ENCODE results near the gene GALNT17.

GALNT17 gene

GRCh38 chr7:71541707-71542353 lies 409.9 kb downstream of the GALNT17 start:
- TF ChIP-seq EP300 (IDR thresholded peaks at IDR 0.05; ENCODE audit: borderline replicate concordance) (no peak), TAF1 (IDR thresholded peaks at IDR 0.05; ENCODE audit: low read depth) (no peak)

DNA sequence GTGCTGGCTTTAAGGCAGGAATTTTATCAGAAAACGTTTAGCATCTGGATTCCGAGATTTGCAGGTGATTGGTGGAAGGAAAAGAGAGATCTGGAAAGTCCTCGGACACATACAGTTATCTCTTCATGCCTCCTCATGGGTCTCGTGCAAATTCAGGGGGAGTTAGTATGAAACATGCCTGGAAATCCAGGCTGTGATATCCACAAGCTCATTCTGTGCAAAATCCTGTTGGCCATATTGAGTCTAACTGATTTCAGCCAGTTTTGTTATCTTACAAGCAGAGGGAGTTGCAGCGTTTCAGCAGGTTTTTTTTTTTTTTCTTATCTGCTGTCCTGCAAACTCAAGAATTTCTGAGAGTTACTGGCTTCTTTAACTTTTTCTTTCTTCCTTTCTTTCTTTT lies 411.5 kb downstream of the GALNT17 start:
- TF ChIP-seq CREB1 (IDR thresholded peaks at IDR 0.05; ENCODE audit: low read depth) (no peak), CEBPB (IDR thresholded peaks at IDR 0.05) (no peak), FOXM1 (IDR thresholded peaks at IDR 0.05; ENCODE audit: borderline replicate concordance, low read depth) (no peak), TAF1 (IDR thresholded peaks at IDR 0.05; ENCODE audit: low read depth) (no peak), REST (IDR thresholded peaks at IDR 0.05; ENCODE audit: low read depth) (no peak), YY1 (IDR thresholded peaks at IDR 0.05; ENCODE audit: low read depth) (no peak)

GRCh38 chr7:71544816-71545215 lies 412.9 kb downstream of the GALNT17 start:
- TF ChIP-seq TAF1 (IDR thresholded peaks at IDR 0.05; ENCODE audit: low read depth) (no peak), TEAD4 (IDR thresholded peaks at IDR 0.05) (no peak), EP300 (IDR thresholded peaks at IDR 0.05; ENCODE audit: borderline replicate concordance) (no peak), TCF12 (IDR thresholded peaks at IDR 0.05; ENCODE audit: low read depth) (no peak), YY1 (IDR thresholded peaks at IDR 0.05; ENCODE audit: low read depth) (no peak), CEBPB (IDR thresholded peaks at IDR 0.05) (no peak), EGR1 (IDR thresholded peaks at IDR 0.05) (no peak), FOXM1 (IDR thresholded peaks at IDR 0.05; ENCODE audit: borderline replicate concordance, low read depth) (no peak), RAD21 (IDR thresholded peaks at IDR 0.05; ENCODE audit: low read depth) (no peak), REST (IDR thresholded peaks at IDR 0.05; ENCODE audit: low read depth) (no peak), CREB1 (IDR thresholded peaks at IDR 0.05; ENCODE audit: low read depth) (no peak), NFIC (IDR thresholded peaks at IDR 0.05) (no peak), MAX (IDR thresholded peaks at IDR 0.05) (no peak), ZBTB7A (IDR thresholded peaks at IDR 0.05; ENCODE audit: low read depth) (no peak)
- TF ChIP-seq, protein P1, sequence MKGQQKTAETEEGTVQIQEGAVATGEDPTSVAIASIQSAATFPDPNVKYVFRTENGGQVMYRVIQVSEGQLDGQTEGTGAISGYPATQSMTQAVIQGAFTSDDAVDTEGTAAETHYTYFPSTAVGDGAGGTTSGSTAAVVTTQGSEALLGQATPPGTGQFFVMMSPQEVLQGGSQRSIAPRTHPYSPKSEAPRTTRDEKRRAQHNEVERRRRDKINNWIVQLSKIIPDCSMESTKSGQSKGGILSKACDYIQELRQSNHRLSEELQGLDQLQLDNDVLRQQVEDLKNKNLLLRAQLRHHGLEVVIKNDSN (IDR thresholded peaks at IDR 0.05): no peak

GRCh38 chr7:71547426-71547825 lies 415.5 kb downstream of the GALNT17 start:
- no peak for TF ChIP-seq REST (IDR thresholded peaks at IDR 0.05; ENCODE audit: low read depth)
- no peak for TF ChIP-seq TAF1 (IDR thresholded peaks at IDR 0.05; ENCODE audit: low read depth)
- TF ChIP-seq ZBTB7A (IDR thresholded peaks at IDR 0.05; ENCODE audit: low read depth): no peak
- TF ChIP-seq, protein P1 (IDR thresholded peaks at IDR 0.05): no peak
- TF ChIP-seq TCF12 (IDR thresholded peaks at IDR 0.05; ENCODE audit: low read depth): no peak
- no peak for TF ChIP-seq MAX (IDR thresholded peaks at IDR 0.05)
- no peak for TF ChIP-seq CREB1 (IDR thresholded peaks at IDR 0.05; ENCODE audit: low read depth)
- no peak for TF ChIP-seq EP300 (IDR thresholded peaks at IDR 0.05; ENCODE audit: borderline replicate concordance)
- no peak for TF ChIP-seq YY1 (IDR thresholded peaks at IDR 0.05; ENCODE audit: low read depth)
- TF ChIP-seq EGR1 (IDR thresholded peaks at IDR 0.05): no peak
- no peak for TF ChIP-seq RAD21 (IDR thresholded peaks at IDR 0.05; ENCODE audit: low read depth)
- no peak for TF ChIP-seq FOXM1 (IDR thresholded peaks at IDR 0.05; ENCODE audit: borderline replicate concordance, low read depth)
- no peak for TF ChIP-seq CEBPB (IDR thresholded peaks at IDR 0.05)
- no peak for TF ChIP-seq TEAD4 (IDR thresholded peaks at IDR 0.05)
- TF ChIP-seq NFIC (IDR thresholded peaks at IDR 0.05): no peak
